GM19193 (cell line): ENCODE data around the gene URB2.

ENCODE experiments used
- POLR2A ChIP-seq: IDR thresholded peaks from 4 replicates; pipeline ENCODE4 v1.6.1; 2011; ENCODE audit not compliant: insufficient read depth, insufficient read length; ENCODE audit errors: extremely low read depth

The URB2 gene

GRCh38 chr1:229625071-229625914, 754 bp upstream of the URB2 start:
- TF ChIP-seq POLR2A = no peak

- no peak for TF ChIP-seq POLR2A
Observed at GRCh38 chr1:229627003-229627402, 956 bp downstream of the URB2 start.

- TF ChIP-seq POLR2A = no peak
Observed at GRCh38 chr1:229629261-229629660, 3.2 kb downstream of the URB2 start.

GRCh38 chr1:229631148-229631547, 5.1 kb downstream of the URB2 start:
- no peak for TF ChIP-seq POLR2A

- no peak for TF ChIP-seq POLR2A
Observed at GRCh38 chr1:229631966-229632365, 5.9 kb downstream of the URB2 start.

- TF ChIP-seq POLR2A = no peak
Observed at GRCh38 chr1:229636042-229636441, 10.0 kb downstream of the URB2 start.

- no peak for TF ChIP-seq POLR2A
Observed at GRCh38 chr1:229637746-229638145, 11.7 kb downstream of the URB2 start.

GRCh38 chr1:229640455-229640854, 14.4 kb downstream of the URB2 start:
- no peak for TF ChIP-seq POLR2A

- no peak for TF ChIP-seq POLR2A
Observed at GRCh38 chr1:229641306-229641705, 15.3 kb downstream of the URB2 start.

- no peak for TF ChIP-seq POLR2A
Observed at GRCh38 chr1:229642376-229642775, 16.3 kb downstream of the URB2 start.

- TF ChIP-seq POLR2A = no peak
Observed at GRCh38 chr1:229642970-229643369, 16.9 kb downstream of the URB2 start.

GRCh38 chr1:229643996-229644745, 18.1 kb downstream of the URB2 start:
- TF ChIP-seq POLR2A = no peak

- no peak for TF ChIP-seq POLR2A
Observed at GRCh38 chr1:229645324-229645993, 19.4 kb downstream of the URB2 start.

GRCh38 chr1:229648406-229648805, 22.4 kb downstream of the URB2 start:
- TF ChIP-seq POLR2A = no peak

- no peak for TF ChIP-seq POLR2A
Observed at GRCh38 chr1:229650045-229650444, 24.0 kb downstream of the URB2 start.

GRCh38 chr1:229651546-229651945, 25.5 kb downstream of the URB2 start:
- TF ChIP-seq POLR2A = no peak

- no peak for TF ChIP-seq POLR2A
Observed at GRCh38 chr1:229653420-229653819, 27.4 kb downstream of the URB2 start.
